PC-3 (cell line): ENCODE data around the gene LAMA2.

Experiments
- CTCF ChIP-seq: fragments of 300-600 bp; sonication (generic); conservative IDR thresholded peaks from 2 replicates; pipeline ENCODE4 v1.5.1; 2017; ENCODE audit warnings: antibody characterized with exemption, low read depth, mild to moderate bottlenecking, low read length
- EZH2 ChIP-seq: fragments of 300-600 bp; sonication (generic); IDR thresholded peaks from one replicate; pipeline ENCODE4 v1.6.1; 2017; ENCODE audit warnings: antibody characterized with exemption, mild to moderate bottlenecking, low read length; ENCODE audit not compliant: unreplicated experiment
- EZH2phosphoT487 ChIP-seq: fragments of 300-600 bp; sonication (generic); IDR thresholded peaks from 2 replicates; pipeline ENCODE4 v1.6.1; 2018; ENCODE audit warnings: mild to moderate bottlenecking, antibody characterized with exemption, low read length, borderline replicate concordance

GRCh38 chr6:129191235-129191634, 308.3 kb downstream of the LAMA2 start:
- TF ChIP-seq CTCF (no peak), EZH2 (no peak), EZH2phosphoT487 (no peak)
